ENCODE results near the gene FAM216B. TPM values are rescaled to one million over a fixed set of nuclear protein-coding genes. Genes with fewer than 3 reads are reported as not detected.

The FAM216B gene
- polyA plus RNA-seq, 1 of the 3 experiments (the other 2 are of a cell fraction): not detected

DNA sequence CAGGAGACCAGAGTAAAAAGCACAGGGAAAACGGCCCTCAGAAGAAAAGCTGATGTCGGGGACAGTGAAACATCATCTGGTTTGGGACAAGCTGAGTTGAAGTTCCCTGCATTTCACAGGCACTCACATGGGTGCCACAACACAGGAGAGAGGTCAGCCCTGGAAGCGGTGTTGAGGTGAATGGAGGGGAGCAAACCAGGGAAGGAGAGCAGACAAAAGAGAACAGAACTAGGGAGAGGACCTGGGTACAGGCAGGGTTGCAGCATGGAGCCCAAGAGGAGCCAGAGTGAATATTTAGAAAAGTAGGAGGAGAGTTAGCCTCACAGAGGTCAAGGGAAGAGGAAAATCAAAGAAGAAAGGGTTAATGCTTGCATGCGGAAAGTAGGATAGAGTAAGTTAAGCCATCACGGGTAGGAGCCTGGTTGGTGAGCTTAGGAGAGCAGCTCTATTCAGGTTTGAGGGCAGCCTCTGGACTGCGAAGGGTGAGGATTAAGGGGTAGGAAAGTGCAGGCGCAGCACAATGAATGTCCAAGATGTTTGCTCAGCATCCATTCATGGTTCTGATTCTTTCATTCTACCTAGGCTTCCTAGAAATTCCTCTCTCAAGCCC, 15.5 kb downstream of the FAM216B start:
- no peaks in the 10 kb centered on the region for H3K4me1 ChIP-seq (ENCODE audit: control insufficient read depth in 1 of 2, insufficient read depth in 2 of 2, low read depth in 1 of 2, low read length in 1 of 2)
- H3K27me3 ChIP-seq (ENCODE audit: insufficient read depth): no peaks in the 10 kb centered on the region
- no peaks in the 10 kb centered on the region for H3K9me3 ChIP-seq
- H3F3A ChIP-seq (replicated peaks; ENCODE audit: insufficient read depth): no peaks in the 10 kb centered on the region
- no peaks in the 10 kb centered on the region for H3K36me3 ChIP-seq (replicated peaks in 1 of 2; ENCODE audit: control insufficient read depth in 1 of 2, insufficient read depth in 2 of 2, low read length in 1 of 2)
- WGBS (ENCODE audit: low lambda C conversion rate): 95% methylated on average over 7 of the region's 7 CpGs
- no peak for DNase-seq
- H4K20me1 ChIP-seq (ENCODE audit: insufficient read depth): no peaks in the 10 kb centered on the region
- H3K4me3 ChIP-seq (ENCODE audit: low read depth in 2 of 2, low read length in 1 of 2): no peak overlapping the region
- ChIA-PET CTCF (interaction anchor here (0.8 kb wide), 1 partner anchor 10 kb away, joined by 3 read pairs; no protein-coding TSS in a partner anchor), POLR2A (no interaction called here)
- H3K79me2 ChIP-seq (ENCODE audit: insufficient read depth): no peaks in the 10 kb centered on the region
- H3K9ac ChIP-seq: no peak overlapping the region
- TF ChIP-seq FOXM1 (IDR thresholded peaks at IDR 0.05; ENCODE audit: low read depth): no peak
- TF ChIP-seq, protein P1, sequence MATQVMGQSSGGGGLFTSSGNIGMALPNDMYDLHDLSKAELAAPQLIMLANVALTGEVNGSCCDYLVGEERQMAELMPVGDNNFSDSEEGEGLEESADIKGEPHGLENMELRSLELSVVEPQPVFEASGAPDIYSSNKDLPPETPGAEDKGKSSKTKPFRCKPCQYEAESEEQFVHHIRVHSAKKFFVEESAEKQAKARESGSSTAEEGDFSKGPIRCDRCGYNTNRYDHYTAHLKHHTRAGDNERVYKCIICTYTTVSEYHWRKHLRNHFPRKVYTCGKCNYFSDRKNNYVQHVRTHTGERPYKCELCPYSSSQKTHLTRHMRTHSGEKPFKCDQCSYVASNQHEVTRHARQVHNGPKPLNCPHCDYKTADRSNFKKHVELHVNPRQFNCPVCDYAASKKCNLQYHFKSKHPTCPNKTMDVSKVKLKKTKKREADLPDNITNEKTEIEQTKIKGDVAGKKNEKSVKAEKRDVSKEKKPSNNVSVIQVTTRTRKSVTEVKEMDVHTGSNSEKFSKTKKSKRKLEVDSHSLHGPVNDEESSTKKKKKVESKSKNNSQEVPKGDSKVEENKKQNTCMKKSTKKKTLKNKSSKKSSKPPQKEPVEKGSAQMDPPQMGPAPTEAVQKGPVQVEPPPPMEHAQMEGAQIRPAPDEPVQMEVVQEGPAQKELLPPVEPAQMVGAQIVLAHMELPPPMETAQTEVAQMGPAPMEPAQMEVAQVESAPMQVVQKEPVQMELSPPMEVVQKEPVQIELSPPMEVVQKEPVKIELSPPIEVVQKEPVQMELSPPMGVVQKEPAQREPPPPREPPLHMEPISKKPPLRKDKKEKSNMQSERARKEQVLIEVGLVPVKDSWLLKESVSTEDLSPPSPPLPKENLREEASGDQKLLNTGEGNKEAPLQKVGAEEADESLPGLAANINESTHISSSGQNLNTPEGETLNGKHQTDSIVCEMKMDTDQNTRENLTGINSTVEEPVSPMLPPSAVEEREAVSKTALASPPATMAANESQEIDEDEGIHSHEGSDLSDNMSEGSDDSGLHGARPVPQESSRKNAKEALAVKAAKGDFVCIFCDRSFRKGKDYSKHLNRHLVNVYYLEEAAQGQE (IDR thresholded peaks at IDR 0.05; ENCODE audit: low read depth, low read length): no peak
- TF ChIP-seq SIN3A (IDR thresholded peaks at IDR 0.05; ENCODE audit: borderline replicate concordance, low read depth, low read length): no peak
- no peak for TF ChIP-seq FOXJ3 (CRISPR knock-in tag; IDR thresholded peaks at IDR 0.05)
- no peak for TF ChIP-seq EZH2phosphoT487 (IDR thresholded peaks at IDR 0.05; ENCODE audit: borderline replicate concordance, low read depth)
- no peak for TF ChIP-seq FOSL2 (IDR thresholded peaks at IDR 0.05; ENCODE audit: borderline replicate concordance, low read depth)
- TF ChIP-seq, protein P2, sequence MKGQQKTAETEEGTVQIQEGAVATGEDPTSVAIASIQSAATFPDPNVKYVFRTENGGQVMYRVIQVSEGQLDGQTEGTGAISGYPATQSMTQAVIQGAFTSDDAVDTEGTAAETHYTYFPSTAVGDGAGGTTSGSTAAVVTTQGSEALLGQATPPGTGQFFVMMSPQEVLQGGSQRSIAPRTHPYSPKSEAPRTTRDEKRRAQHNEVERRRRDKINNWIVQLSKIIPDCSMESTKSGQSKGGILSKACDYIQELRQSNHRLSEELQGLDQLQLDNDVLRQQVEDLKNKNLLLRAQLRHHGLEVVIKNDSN (IDR thresholded peaks at IDR 0.05; ENCODE audit: borderline replicate concordance, low read depth): no peak
- no peak for TF ChIP-seq IRF3 (IDR thresholded peaks at IDR 0.05; ENCODE audit: low read depth, low read length)
- TF ChIP-seq RXRA (IDR thresholded peaks at IDR 0.05; ENCODE audit: borderline replicate concordance, low read depth): no peak
- no peak for TF ChIP-seq EP300 (IDR thresholded peaks at IDR 0.05; ENCODE audit: borderline replicate concordance in 1 of 2, low read depth in 1 of 2, low read length in 1 of 2)
- no peak for TF ChIP-seq TEAD4 (IDR thresholded peaks at IDR 0.05; ENCODE audit: borderline replicate concordance, insufficient read depth)
- no peak for TF ChIP-seq MEF2A (IDR thresholded peaks at IDR 0.05; ENCODE audit: borderline replicate concordance, low read depth)
- no peak for TF ChIP-seq GABPA (IDR thresholded peaks at IDR 0.05; ENCODE audit: low read depth)
- TF ChIP-seq, protein P3, sequence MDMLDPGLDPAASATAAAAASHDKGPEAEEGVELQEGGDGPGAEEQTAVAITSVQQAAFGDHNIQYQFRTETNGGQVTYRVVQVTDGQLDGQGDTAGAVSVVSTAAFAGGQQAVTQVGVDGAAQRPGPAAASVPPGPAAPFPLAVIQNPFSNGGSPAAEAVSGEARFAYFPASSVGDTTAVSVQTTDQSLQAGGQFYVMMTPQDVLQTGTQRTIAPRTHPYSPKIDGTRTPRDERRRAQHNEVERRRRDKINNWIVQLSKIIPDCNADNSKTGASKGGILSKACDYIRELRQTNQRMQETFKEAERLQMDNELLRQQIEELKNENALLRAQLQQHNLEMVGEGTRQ (IDR thresholded peaks at IDR 0.05; ENCODE audit: borderline replicate concordance, low read depth, low read length): no peak
- no peak for TF ChIP-seq JUND (IDR thresholded peaks at IDR 0.05)
- no peak for TF ChIP-seq ELF1 (IDR thresholded peaks at IDR 0.05)
- no peak for TF ChIP-seq TAF1 (IDR thresholded peaks at IDR 0.05; ENCODE audit: borderline replicate concordance, low read depth, low read length)
- no peak for TF ChIP-seq TCF12 (IDR thresholded peaks at IDR 0.05)
- TF ChIP-seq POLR2AphosphoS5 (IDR thresholded peaks at IDR 0.05; ENCODE audit: low read depth, low read length): no peak
- H2AFZ ChIP-seq (ENCODE audit: low read depth): no peak overlapping the region
- no peaks in the 10 kb centered on the region for H3K9me2 ChIP-seq
- no peak overlapping the region for H3K27ac ChIP-seq (ENCODE audit: low read depth in 2 of 2, low read length in 1 of 2)
- no peak overlapping the region for H3K4me2 ChIP-seq
